Stimulated activated naive CD4-positive, alpha-beta T cell treated with Interleukin-2 at 50 U/mL for 16 hours (primary cell): ENCODE measurements around the gene GUCY2C.
"Not testable (repeated sequence)": the region's sequence is repeated elsewhere in the genome, so short reads cannot be mapped to it uniquely, and the experiment has no call there.

ENCODE experiments used
- DNase-seq: peaks from one replicate; lab custom pipeline; 2025; lab: John Stamatoyannopoulos, UW

GUCY2C gene

GRCh38 chr12:14696265-14696741 lies at the start of gene GUCY2C:
TSS of gene GUCY2C (minus strand) at chr12:14696599. CDS start at chr12:14696448, 151 bp downstream.
- DNase-seq = no peak

DNA sequence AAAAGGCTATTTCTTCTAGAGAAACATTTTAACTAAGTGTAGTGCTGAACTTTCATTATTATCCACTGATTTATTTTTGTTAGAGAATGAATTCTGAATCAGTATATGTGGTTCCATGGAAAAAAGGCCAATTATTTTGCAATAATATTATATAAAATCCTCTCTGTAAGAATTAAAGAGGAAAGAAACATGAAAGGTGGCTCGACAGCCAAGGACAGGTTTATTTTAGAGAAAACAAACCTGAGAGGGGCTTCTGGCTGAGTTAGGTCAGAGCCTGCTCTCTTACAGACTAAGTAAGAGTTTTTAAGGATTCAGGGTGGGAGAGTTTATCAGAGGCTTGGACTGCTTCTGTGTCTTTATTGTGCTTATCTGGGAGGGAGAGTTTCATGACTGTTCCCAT lies 46.7 kb upstream of the GUCY2C start:
- DNase-seq = no peak

GRCh38 chr12:14741942-14742341 lies 45.5 kb upstream of the GUCY2C start:
- DNase-seq = no peak

GRCh38 chr12:14741153-14741552 lies 44.8 kb upstream of the GUCY2C start:
- DNase-seq = no peak

DNA sequence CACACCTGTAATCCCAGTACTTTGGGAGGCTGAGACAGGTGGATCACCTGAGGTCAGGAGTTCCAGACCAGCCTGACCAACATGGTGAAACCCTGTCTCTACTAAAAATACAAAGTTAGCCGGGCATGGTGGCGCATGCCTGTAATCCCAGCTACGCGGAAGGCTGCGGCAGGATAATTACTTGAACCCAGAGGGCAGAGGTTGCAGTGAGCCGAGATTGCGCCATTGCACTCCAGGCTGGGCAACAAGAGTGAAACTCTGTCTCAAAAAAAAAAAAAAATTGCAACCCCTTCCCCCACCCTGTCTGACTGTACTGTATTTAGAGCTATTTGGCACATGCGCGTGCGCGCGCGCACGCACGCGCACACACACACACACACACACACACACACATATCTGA lies 40.0 kb upstream of the GUCY2C start:
- not testable (repeated sequence) for DNase-seq

- DNase-seq = no peak
Measured at GRCh38 chr12:14731821-14732220, 35.4 kb upstream of the GUCY2C start.

GRCh38 chr12:14729586-14729985 lies 33.2 kb upstream of the GUCY2C start:
- DNase-seq = no peak

GRCh38 chr12:14723763-14724162 lies 27.4 kb upstream of the GUCY2C start:
- peak; percentile 25 for DNase-seq

DNA sequence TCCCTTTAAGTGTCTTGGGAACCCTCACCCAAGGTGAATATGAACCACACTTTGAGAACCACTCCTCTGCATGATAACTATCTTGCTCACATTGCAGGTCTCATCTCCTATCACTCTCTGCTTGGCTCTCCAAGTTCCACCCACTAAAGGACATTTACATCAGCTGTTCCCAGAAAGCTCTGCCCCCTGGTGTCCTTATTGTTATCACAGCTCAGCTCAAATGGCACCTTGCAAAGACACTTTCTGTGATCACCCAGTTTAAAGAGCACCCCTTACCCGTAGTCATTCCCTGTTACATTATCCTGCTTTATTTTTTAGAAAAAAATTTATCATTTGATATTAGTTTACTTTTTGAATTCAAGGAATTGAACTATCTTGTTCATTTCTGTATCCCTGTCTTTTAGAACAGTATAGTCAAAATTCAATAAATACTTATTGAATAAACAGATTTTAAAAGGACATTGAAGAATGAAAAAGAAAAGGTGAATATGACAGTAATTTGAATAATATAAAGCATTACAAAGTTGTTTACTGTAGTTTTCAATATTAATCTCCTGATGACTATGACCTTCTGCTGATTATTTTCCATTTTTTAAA lies 20.5 kb upstream of the GUCY2C start:
- DNase-seq = no peak

- no peak for DNase-seq
Measured at GRCh38 chr12:14714437-14714836, 18.0 kb upstream of the GUCY2C start.

- no peak for DNase-seq
Measured at GRCh38 chr12:14710632-14711320, 14.4 kb upstream of the GUCY2C start.

GRCh38 chr12:14701809-14702568 lies 5.6 kb upstream of the GUCY2C start:
- DNase-seq = no peak

DNA sequence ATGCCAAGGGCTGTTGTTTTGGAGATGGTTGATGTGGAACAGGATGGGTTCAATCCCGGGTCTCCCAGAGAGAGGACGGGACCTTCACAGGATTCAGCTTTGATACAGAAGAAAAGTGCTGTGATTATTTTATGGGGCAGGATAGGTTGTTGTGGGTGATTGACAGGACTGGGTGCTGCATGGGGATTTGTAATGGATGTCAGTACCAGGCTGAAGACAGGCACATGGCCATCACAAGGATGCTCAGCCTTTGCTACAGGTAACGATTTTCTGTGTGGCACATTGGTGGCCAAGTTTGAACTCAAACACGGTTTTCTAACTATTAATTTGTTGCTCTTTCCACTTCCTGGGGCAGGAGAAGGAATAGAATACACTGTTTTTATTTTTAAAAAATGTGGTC lies 4.5 kb upstream of the GUCY2C start:
- DNase-seq = no peak

GRCh38 chr12:14699923-14700322 lies 3.5 kb upstream of the GUCY2C start:
- no peak for DNase-seq

GRCh38 chr12:14698555-14698954 lies 2.2 kb upstream of the GUCY2C start:
- DNase-seq = no peak

- DNase-seq = no peak
Measured at GRCh38 chr12:14695715-14696141, 671 bp downstream of the GUCY2C start.

GRCh38 chr12:14694970-14695369 lies 1.4 kb downstream of the GUCY2C start:
- no peak for DNase-seq

DNA sequence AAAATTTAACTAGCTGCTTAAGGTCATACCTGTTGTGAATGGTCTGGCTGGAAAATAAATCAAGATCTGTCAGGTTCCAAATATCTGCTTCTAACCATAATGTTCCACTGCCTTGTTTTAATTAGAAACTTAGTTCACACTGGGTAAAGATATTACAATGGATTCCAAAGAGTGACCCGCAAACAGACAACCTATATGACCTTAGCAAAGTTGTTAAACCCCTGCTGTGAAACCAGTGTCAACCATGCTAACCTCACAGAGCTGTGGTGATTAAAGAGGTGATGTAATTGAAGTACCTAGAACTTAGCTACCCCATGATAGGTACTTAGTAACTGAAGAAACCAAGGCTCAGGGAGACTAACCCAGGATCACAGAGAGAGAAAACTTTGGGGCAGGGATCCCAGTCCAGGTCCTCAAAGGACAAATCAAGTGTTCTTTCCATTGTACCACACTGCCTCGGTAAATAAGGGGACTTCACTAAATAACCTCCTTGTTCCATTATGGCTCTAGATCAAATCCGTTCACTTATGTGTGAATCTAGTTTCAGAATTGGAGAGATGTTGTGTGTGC lies 2.2 kb downstream of the GUCY2C start:
- DNase-seq = no peak

GRCh38 chr12:14693116-14693515 lies 3.3 kb downstream of the GUCY2C start:
- DNase-seq = no peak

- DNase-seq = no peak
Measured at GRCh38 chr12:14691560-14691959, 4.8 kb downstream of the GUCY2C start.

GRCh38 chr12:14689996-14690395 lies 6.4 kb downstream of the GUCY2C start:
- no peak for DNase-seq

DNA sequence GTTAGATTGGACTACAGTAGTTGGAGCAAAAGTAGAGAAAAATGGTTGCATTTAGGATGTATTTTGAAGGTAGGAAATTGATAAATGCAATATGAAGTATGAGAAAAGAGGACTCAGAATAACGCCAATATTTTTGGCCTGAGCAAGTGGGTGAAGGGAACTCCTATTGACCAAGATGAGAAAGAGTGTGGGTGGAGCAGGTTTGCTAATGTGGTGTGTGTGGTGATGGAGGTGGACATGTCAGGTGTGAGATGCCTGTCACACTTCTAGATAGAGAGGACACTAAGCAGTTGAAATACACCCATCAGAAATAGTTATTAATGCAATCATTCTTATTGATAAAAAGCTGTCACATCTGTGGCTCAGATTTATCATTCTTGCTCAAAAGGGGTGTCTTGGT lies 7.3 kb downstream of the GUCY2C start:
- no peak for DNase-seq

GRCh38 chr12:14682231-14682630 lies 14.2 kb downstream of the GUCY2C start:
- not testable (repeated sequence) for DNase-seq
